Measurements from ENCODE around the gene EIF5AL1.

The EIF5AL1 gene

GRCh38 chr10:79493806-79494205 is 18.5 kb upstream of the EIF5AL1 start:
- Mint-ChIP-seq H3K36me3 (ENCODE audit: low read depth) (no peaks in the 10 kb centered on the region), H3K27me3 (ENCODE audit: low read depth, poor library complexity) (peaks cover 28% of the 10 kb centered on the region), H3K4me3 (no peak overlapping the region), H3K27ac (no peak overlapping the region), H3K9me3 (peaks cover 4% of the 10 kb centered on the region), H3K4me1 (peaks cover 22% of the 10 kb centered on the region)
- DNase-seq = no peak
- no peak for TF ChIP-seq CTCF (IDR thresholded peaks at IDR 0.05)

- Mint-ChIP-seq H3K4me1 (peaks cover 16% of the 10 kb centered on the region), H3K27me3 (ENCODE audit: low read depth, poor library complexity) (peaks cover 33% of the 10 kb centered on the region), H3K36me3 (ENCODE audit: low read depth) (no peaks in the 10 kb centered on the region), H3K9me3 (peaks cover 4% of the 10 kb centered on the region), H3K27ac (no peak overlapping the region), H3K4me3 (no peak overlapping the region)
- TF ChIP-seq CTCF (IDR thresholded peaks at IDR 0.05) = no peak
- no peak for DNase-seq
These were observed 17.2 kb upstream of the EIF5AL1 start for GRCh38 chr10:79494871-79495705.

- H3K27ac Mint-ChIP-seq = no peak overlapping the region
- H3K4me1 Mint-ChIP-seq = peaks cover 9% of the 10 kb centered on the region
- DNase-seq = no peak
- peaks cover 4% of the 10 kb centered on the region for H3K9me3 Mint-ChIP-seq
- H3K27me3 Mint-ChIP-seq (ENCODE audit: low read depth, poor library complexity) = peaks cover 33% of the 10 kb centered on the region
- no peaks in the 10 kb centered on the region for H3K36me3 Mint-ChIP-seq (ENCODE audit: low read depth)
- TF ChIP-seq CTCF (IDR thresholded peaks at IDR 0.05) = no peak
- H3K4me3 Mint-ChIP-seq = no peak overlapping the region
These were observed 16.5 kb upstream of the EIF5AL1 start for GRCh38 chr10:79495791-79496190.

GRCh38 chr10:79496896-79497295 is 15.4 kb upstream of the EIF5AL1 start:
- H3K36me3 Mint-ChIP-seq (ENCODE audit: low read depth) = no peaks in the 10 kb centered on the region

GRCh38 chr10:79498291-79498829 is 14.0 kb upstream of the EIF5AL1 start:
- Mint-ChIP-seq H3K27me3 (ENCODE audit: low read depth, poor library complexity) (peaks cover 52% of the 10 kb centered on the region), H3K4me3 (no peak overlapping the region), H3K36me3 (ENCODE audit: low read depth) (no peaks in the 10 kb centered on the region), H3K4me1 (peaks cover 11% of the 10 kb centered on the region), H3K9me3 (peaks cover 4% of the 10 kb centered on the region), H3K27ac (no peak overlapping the region)
- DNase-seq = no peak
- no peak for TF ChIP-seq CTCF (IDR thresholded peaks at IDR 0.05)

More at GRCh38 chr10:79496896-79497295, 15.4 kb upstream of the EIF5AL1 start:
- H3K27ac Mint-ChIP-seq = no peak overlapping the region
- H3K27me3 Mint-ChIP-seq (ENCODE audit: low read depth, poor library complexity) = peaks cover 40% of the 10 kb centered on the region
- peaks cover 5% of the 10 kb centered on the region for H3K4me1 Mint-ChIP-seq
- H3K4me3 Mint-ChIP-seq = no peak overlapping the region
- peaks cover 4% of the 10 kb centered on the region for H3K9me3 Mint-ChIP-seq
- no peak for DNase-seq
- no peak for TF ChIP-seq CTCF (IDR thresholded peaks at IDR 0.05)
